WERI-Rb-1 (cell line): ENCODE data around the gene GUCA1A.

Experiments used
- DNase-seq: peaks from one replicate; pipeline ENCODE4 v3.0.0-alpha.2; 2020
- H3K27ac ChIP-seq: fragments of 250-450 bp; sonication (Bioruptor Pico); 2 replicates; pipeline ENCODE4 v1.5.1; 2020; ENCODE audit warnings: mild to moderate bottlenecking, moderate library complexity
- H3K27me3 ChIP-seq: fragments of 250-450 bp; sonication (Bioruptor Pico); 2 replicates; pipeline ENCODE4 v1.5.1; 2021; ENCODE audit warnings: mild to moderate bottlenecking, low read depth, moderate library complexity; ENCODE audit not compliant: insufficient read depth, severe bottlenecking
- H3K36me3 ChIP-seq: fragments of 250-450 bp; sonication (Bioruptor Pico); 2 replicates; pipeline ENCODE4 v1.5.1; 2020; ENCODE audit warnings: mild to moderate bottlenecking, moderate library complexity
- H3K4me3 ChIP-seq: 2 replicates; pipeline ENCODE4 v1.5.1; 2011; ENCODE audit warnings: low read depth, mild to moderate bottlenecking, control low read depth, low read length
- H3K9me3 ChIP-seq: fragments of 250-450 bp; sonication (Bioruptor Pico); 2 replicates; pipeline ENCODE4 v1.5.1; 2021; ENCODE audit warnings: mild to moderate bottlenecking, moderate library complexity; ENCODE audit not compliant: severe bottlenecking
- TF ChIP-seq, protein P1 (sequence below): IDR thresholded peaks from 2 replicates; pipeline ENCODE4 v1.5.1; 2011; ENCODE audit warnings: low read depth, mild to moderate bottlenecking, control low read depth, inconsistent platforms, low read length

GUCA1A gene

GRCh38 chr6:42173101-42173500 is at the start of gene GUCA1A:
Gene GUCA1A, plus strand, starts transcription at chr6:42173364. Its CDS starts 250 bp downstream, at chr6:42173614.
- H3K36me3 ChIP-seq, result no peaks in the 10 kb centered on the region
- no peaks in the 10 kb centered on the region for H3K9me3 ChIP-seq
- H3K27ac ChIP-seq, result peak within 1 kb of the TSS; percentile 30
- TF ChIP-seq, protein P1, sequence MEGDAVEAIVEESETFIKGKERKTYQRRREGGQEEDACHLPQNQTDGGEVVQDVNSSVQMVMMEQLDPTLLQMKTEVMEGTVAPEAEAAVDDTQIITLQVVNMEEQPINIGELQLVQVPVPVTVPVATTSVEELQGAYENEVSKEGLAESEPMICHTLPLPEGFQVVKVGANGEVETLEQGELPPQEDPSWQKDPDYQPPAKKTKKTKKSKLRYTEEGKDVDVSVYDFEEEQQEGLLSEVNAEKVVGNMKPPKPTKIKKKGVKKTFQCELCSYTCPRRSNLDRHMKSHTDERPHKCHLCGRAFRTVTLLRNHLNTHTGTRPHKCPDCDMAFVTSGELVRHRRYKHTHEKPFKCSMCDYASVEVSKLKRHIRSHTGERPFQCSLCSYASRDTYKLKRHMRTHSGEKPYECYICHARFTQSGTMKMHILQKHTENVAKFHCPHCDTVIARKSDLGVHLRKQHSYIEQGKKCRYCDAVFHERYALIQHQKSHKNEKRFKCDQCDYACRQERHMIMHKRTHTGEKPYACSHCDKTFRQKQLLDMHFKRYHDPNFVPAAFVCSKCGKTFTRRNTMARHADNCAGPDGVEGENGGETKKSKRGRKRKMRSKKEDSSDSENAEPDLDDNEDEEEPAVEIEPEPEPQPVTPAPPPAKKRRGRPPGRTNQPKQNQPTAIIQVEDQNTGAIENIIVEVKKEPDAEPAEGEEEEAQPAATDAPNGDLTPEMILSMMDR, result no peak
- H3K4me3 ChIP-seq, result no peak within 1 kb of the TSS
- DNase-seq, result peak; percentile 77
- no peaks in the 10 kb centered on the region for H3K27me3 ChIP-seq

GRCh38 chr6:42123379-42124103 is 49.6 kb upstream of the GUCA1A start:
- no peak overlapping the region for H3K27ac ChIP-seq
- no peaks in the 10 kb centered on the region for H3K36me3 ChIP-seq
- no peak for DNase-seq
- TF ChIP-seq, protein P1, result no peak
- no peaks in the 10 kb centered on the region for H3K27me3 ChIP-seq
- no peak overlapping the region for H3K4me3 ChIP-seq
- peaks cover 2% of the 10 kb centered on the region for H3K9me3 ChIP-seq

DNA sequence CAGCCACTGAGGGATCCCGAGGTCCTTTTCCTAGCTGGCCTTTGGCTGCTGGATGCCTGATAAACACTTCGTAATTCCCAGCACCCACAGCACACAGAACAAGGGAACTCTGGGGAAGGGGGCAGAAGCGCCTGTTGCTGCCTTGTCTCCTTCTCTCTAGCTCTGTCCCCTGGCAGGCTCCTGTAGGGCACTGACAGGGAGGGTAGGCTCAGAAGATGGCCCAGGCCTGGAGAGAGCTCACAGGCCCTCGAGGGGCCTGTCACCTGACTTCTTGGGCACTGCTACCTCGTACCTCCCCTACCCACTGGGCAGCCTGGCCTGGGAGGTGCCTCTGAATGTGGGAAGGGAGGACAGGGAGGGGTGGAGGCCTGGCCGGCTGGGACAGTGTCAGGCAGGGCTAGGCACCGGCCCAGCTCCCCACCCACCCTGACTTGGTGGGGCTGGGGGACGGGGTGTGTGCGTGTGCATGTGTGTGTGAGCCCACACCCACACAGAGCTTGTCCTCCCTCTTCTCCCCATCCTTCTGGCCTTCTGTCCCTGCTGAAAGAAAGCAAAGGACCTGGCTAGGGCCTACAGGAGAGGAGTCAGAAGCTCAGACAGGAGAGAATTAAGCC is 48.8 kb upstream of the GUCA1A start:
- no peak overlapping the region for H3K27ac ChIP-seq
- no peak for DNase-seq
- H3K36me3 ChIP-seq, result no peaks in the 10 kb centered on the region
- H3K9me3 ChIP-seq, result peaks cover 2% of the 10 kb centered on the region
- no peaks in the 10 kb centered on the region for H3K27me3 ChIP-seq
- H3K4me3 ChIP-seq, result no peak overlapping the region
- TF ChIP-seq, protein P1, result no peak

DNA sequence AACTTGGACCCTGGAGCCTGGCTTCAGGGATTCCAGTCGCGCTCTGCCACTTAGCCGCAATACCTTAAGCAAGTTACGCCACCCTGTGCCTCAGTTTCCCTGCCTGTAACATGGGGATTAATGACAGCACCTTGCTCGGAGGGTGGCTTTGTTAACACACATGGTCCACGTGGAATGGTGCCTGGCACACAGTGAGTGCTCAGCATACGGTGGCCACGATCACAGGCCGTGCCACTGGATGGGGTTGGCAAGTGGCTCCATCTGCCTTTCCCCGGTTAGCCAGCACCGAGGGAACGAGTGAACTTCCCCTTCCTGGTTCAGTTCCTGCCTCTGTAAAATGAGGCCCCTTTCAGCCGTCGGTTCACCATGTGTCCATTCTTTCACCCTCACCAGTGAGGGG is 47.9 kb upstream of the GUCA1A start:
- no peak overlapping the region for H3K27ac ChIP-seq
- no peaks in the 10 kb centered on the region for H3K36me3 ChIP-seq
- H3K9me3 ChIP-seq, result no peaks in the 10 kb centered on the region
- DNase-seq, result no peak
- TF ChIP-seq, protein P1, result no peak
- no peak overlapping the region for H3K4me3 ChIP-seq
- H3K27me3 ChIP-seq, result no peaks in the 10 kb centered on the region

GRCh38 chr6:42125663-42126062 is 47.5 kb upstream of the GUCA1A start:
- H3K27ac ChIP-seq, result no peak overlapping the region
- H3K27me3 ChIP-seq, result no peaks in the 10 kb centered on the region
- no peak for DNase-seq
- H3K4me3 ChIP-seq, result no peak overlapping the region
- H3K36me3 ChIP-seq, result no peaks in the 10 kb centered on the region
- TF ChIP-seq, protein P1, result no peak
- H3K9me3 ChIP-seq, result no peaks in the 10 kb centered on the region
